K562 (cell line): ENCODE results near the gene TTLL10. TPM values are rescaled to one million over a fixed set of nuclear protein-coding genes. Genes with fewer than 3 reads are reported as not detected.

Source experiments
- ATAC-seq: fragments of 200-7000 bp; cut with Tn5 transposase; 3 replicates; pipeline ENCODE4 v1.9.1; 2020; ENCODE audit warnings: moderate library complexity
- BruUV-seq: library from RNA; stranded (reverse); fragments of 400-500 nt; replicated peaks from 2 replicates; lab custom pipeline; 2021; lab: Mats Ljungman, UMichigan
- CTCF ChIA-PET: fragments of 300-600 bp; formaldehyde crosslinking; extraction: SDS; loops from one replicate; lab custom pipeline; 2021; ENCODE audit warnings: low intra/inter-chr PET ratio; lab: Yijun Ruan, JAX
- POLR2A ChIA-PET: fragments of 300-600, 350-650 bp; sonication (Branson Sonifier 250); formaldehyde crosslinking; extraction: SDS; loops from one replicate; lab custom pipeline; 2021; ENCODE audit warnings: antibody characterized with exemption, inconsistent platforms; lab: Yijun Ruan, JAX
- DNase-seq, 4 experiments: peaks; one replicate each; pipeline versions ENCODE4 v3.0.0 to v3.0.0-alpha.2; 2011 to 2018; ENCODE audit warnings: low spot score in 3 of 4, mixed read lengths in 3 of 4; ENCODE audit errors: extremely low read depth in 1 of 4
- FAIRE-seq: peaks from 2 replicates; lab custom pipeline; 2011; peaks lifted over from hg19 to GRCh38; lab: Jason Lieb, UNC
- H2AFZ ChIP-seq: 2 replicates; pipeline ENCODE4 v1.6.0; 2011; ENCODE audit warnings: low read depth, low read length, control low read depth, inconsistent platforms
- H3K27ac ChIP-seq: fragments of 200-600 bp; 3 replicates; pipeline ENCODE4 v1.8.0; 2011; ENCODE audit warnings: low read depth, mild to moderate bottlenecking, control low read depth, inconsistent platforms, low read length, moderate library complexity, mixed read lengths; ENCODE audit errors: extremely low read depth
- H3K27me3 ChIP-seq, 2 experiments: fragments of 300-600 bp in 1 of 2; 2 replicates in 1 of 2; 3 replicates in 1 of 2; pipeline versions ENCODE4 v1.6.0 to v1.8.0; 2011; ENCODE audit warnings: inconsistent platforms in 2 of 2, low read length in 2 of 2, mild to moderate bottlenecking in 1 of 2, mixed read lengths in 1 of 2, moderate library complexity in 1 of 2; ENCODE audit not compliant: control insufficient read depth in 2 of 2, insufficient read depth in 2 of 2
- H3K36me3 ChIP-seq: fragments of 300-600 bp; 3 replicates; pipeline ENCODE4 v1.8.0; 2011; ENCODE audit warnings: mild to moderate bottlenecking, low read length, inconsistent platforms; ENCODE audit not compliant: control insufficient read depth, insufficient read depth
- H3K4me1 ChIP-seq, 2 experiments: fragments of 200-600 bp in 1 of 2; replicated peaks in 1 of 2; 2 replicates in 1 of 2; 3 replicates in 1 of 2; pipeline versions ENCODE4 v1.5.1 to v1.8.0; 2011; ENCODE audit warnings: inconsistent platforms in 2 of 2, low read length in 2 of 2, mild to moderate bottlenecking in 1 of 2, mixed read lengths in 1 of 2, moderate library complexity in 1 of 2; ENCODE audit not compliant: control insufficient read depth in 2 of 2, insufficient read depth in 2 of 2
- H3K4me2 ChIP-seq: 2 replicates; pipeline ENCODE4 v1.6.1; 2011; ENCODE audit warnings: low read length, control low read depth, inconsistent platforms, mixed read lengths; ENCODE audit not compliant: insufficient read depth
- H3K4me3 ChIP-seq: fragments of 200-600 bp; sonication (generic), shearing (Covaris generic); 2 replicates; pipeline ENCODE4 v1.5.1; 2016; ENCODE audit warnings: control low read depth, inconsistent platforms
- H3K79me2 ChIP-seq: fragments of 200-600 bp; 3 replicates; pipeline ENCODE4 v1.8.0; 2011; ENCODE audit warnings: low read length, inconsistent platforms; ENCODE audit not compliant: control insufficient read depth, insufficient read depth
- H3K9ac ChIP-seq, 2 experiments: 2 replicates each; pipeline versions ENCODE4 v1.6.0 to v1.6.1; 2011; ENCODE audit warnings: low read depth in 2 of 2, low read length in 2 of 2, control low read depth in 1 of 2, inconsistent platforms in 1 of 2, mild to moderate bottlenecking in 1 of 2, mixed read lengths in 1 of 2; ENCODE audit not compliant: insufficient read depth in 1 of 2
- H3K9me1 ChIP-seq: one replicate; pipeline ENCODE4 v1.6.0; 2011; ENCODE audit warnings: inconsistent platforms, mild to moderate bottlenecking, low read length, moderate library complexity; ENCODE audit not compliant: control insufficient read depth, insufficient read depth
- H3K9me3 ChIP-seq: replicated peaks from 2 replicates; pipeline ENCODE4 v1.5.1; 2011; ENCODE audit warnings: low read depth, low read length, inconsistent platforms; ENCODE audit not compliant: control insufficient read depth, insufficient read depth
- H4K20me1 ChIP-seq: replicated peaks from 2 replicates; pipeline ENCODE4 v1.6.1; 2011; ENCODE audit warnings: low read length, inconsistent platforms, mixed read lengths; ENCODE audit not compliant: control insufficient read depth, insufficient read depth
- CHD1 ChIP-seq: fragments of 200-600 bp; sonication (generic); IDR thresholded peaks from one replicate; pipeline ENCODE4 v1.6.1; 2012; ENCODE audit warnings: mild to moderate bottlenecking, moderate library complexity, low read length, inconsistent platforms
- MYNN ChIP-seq, 2 experiments: sonication (generic); formaldehyde crosslinking in 1 of 2; IDR thresholded peaks; 2 replicates each; pipeline versions ENCODE4 v1.5.0 to v1.6.1; 2016 to 2020; ENCODE audit warnings: antibody characterized with exemption in 1 of 2, missing genetic modification reagents in 1 of 2
- NR2C1 ChIP-seq, 2 experiments: fragments of 450-650 bp; IDR thresholded peaks; 2 replicates each; pipeline ENCODE4 v1.6.1; 2017; ENCODE audit warnings: mild to moderate bottlenecking in 2 of 2, antibody characterized with exemption in 1 of 2, inconsistent platforms in 1 of 2, missing compliant biosample characterization in 1 of 2, missing genetic modification characterization in 1 of 2
- POLR2G ChIP-seq: fragments of 200-400 bp; formaldehyde crosslinking; IDR thresholded peaks from 2 replicates; pipeline ENCODE4 v1.6.1; 2017; ENCODE audit warnings: low read depth, mild to moderate bottlenecking, antibody characterized with exemption, low read length, moderate library complexity
- PPARD ChIP-seq: fragments of 250-450 bp; sonication (Bioruptor Pico); IDR thresholded peaks from 2 replicates; pipeline ENCODE4 v1.8.0; 2022; ENCODE audit warnings: inconsistent platforms, mild to moderate bottlenecking, moderate library complexity
- RBM22 ChIP-seq: fragments of 200-400 bp; formaldehyde crosslinking; IDR thresholded peaks from 2 replicates; pipeline ENCODE4 v1.6.1; 2018; ENCODE audit warnings: low read length, low read depth; ENCODE audit not compliant: poor library complexity, severe bottlenecking
- WGBS: fragments of 100-300 bp; shearing (Covaris generic); methylation state at CpG from one replicate; pipeline ENCODE4 v1.1.6; 2016; ENCODE audit warnings: low coverage, mixed read lengths; ENCODE audit not compliant: insufficient coverage; ENCODE audit errors: missing lambda C conversion rate; 5-methylcytosine and 5-hydroxymethylcytosine counted together
- in situ Hi-C: fragments of 300-500 bp; cut with MboI; formaldehyde crosslinking; loops from 4 replicates; pipeline ENCODE4 v1.15.0; 2018; ENCODE audit warnings: inconsistent platforms, mixed read lengths
- intact Hi-C: fragments of 100-400 bp; cut with micrococcal nuclease; formaldehyde crosslinking; loops from 2 replicates; pipeline ENCODE4 v1.14.2; 2022
- polyA plus RNA-seq, 8 experiments: library from polyadenylated mRNA; depleted of rRNA in 4 of 8; stranded (reverse) in 5 of 8; unstranded in 3 of 8; fragments of >200 nt; fragmentation: Nextera tagmentation in 2 of 8; fragmentation: Illumina TruSeq in 1 of 8; extraction: Ambion mirVana in 2 of 8; extraction: Trizol in 1 of 8; gene quantifications; 2 replicates each; pipeline versions ENCODE4 v1.2.1 to v1.2.3, GENCODE V29; 2011 to 2014; ENCODE audit warnings: inconsistent platforms in 1 of 8, missing spikeins in 1 of 8
- total RNA-seq, 7 experiments: library from RNA; depleted of rRNA in 6 of 7; stranded (reverse); fragments of >200 nt in 6 of 7; fragmentation: Illumina TruSeq in 2 of 7; extraction: Trizol in 2 of 7; gene quantifications; 2 replicates each; pipeline versions ENCODE4 v1.2.1 to v1.2.3, GENCODE V29; 2011 to 2021; ENCODE audit warnings: low replicate concordance in 1 of 7

TTLL10 gene
- total and polyA plus RNA-seq, 9 of the 15 experiments (the other 6 are each of a cell fraction or from before 2014, with no cell fraction given), result not detected

DNA sequence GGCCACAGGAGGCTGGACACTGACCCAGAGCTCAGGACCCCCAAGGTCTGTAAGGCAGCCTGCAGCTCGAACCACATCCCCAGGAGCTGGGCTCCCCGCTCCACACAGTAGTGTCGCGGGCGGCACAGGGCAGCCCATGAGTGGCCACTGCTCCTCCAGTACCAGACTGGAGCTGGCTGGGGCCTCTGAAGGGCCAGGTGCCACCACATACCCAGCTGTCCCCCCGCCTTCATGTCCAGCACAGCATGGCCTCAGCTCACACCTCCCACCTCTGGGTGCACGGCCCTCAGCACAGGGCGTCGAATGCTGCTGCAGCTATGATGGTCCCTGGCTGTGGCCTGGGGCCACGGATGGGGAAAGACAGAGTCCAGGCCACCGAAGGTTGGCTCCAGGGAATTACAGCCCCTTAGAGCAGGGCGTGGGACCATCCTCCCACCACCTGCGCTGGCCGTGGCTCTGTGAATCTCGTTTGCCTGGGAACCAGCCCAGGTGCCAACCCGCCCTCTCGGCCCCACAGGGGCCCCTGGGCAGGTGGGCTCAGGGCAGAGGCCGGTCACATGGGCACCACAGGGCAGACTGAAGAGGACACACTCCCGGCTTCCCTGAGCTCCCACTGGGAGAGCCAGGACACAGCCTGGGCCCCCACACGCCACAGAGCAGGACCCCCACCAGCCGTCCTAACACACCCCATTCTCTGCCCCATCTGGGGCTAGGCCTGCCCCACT lies 42.4 kb downstream of the TTLL10 start:
- intact Hi-C loops, result no loop called here
- no peak for DNase-seq

More for the DNA sequence above, 42.4 kb downstream of the TTLL10 start:
- no peaks in the 10 kb centered on the region for H3K27me3 ChIP-seq
- H2AFZ ChIP-seq, result no peak overlapping the region
- WGBS, result 89% methylated on average over 19 of the region's 21 CpGs
- no TSS peak for BruUV-seq
- no peaks in the 10 kb centered on the region; the same call in 1 of the 2 replicates for H4K20me1 ChIP-seq
- in situ Hi-C loops, result no loop called here
- no peaks in the 10 kb centered on the region for H3K9me1 ChIP-seq
- H3K9ac ChIP-seq, result no peak overlapping the region; a peak in 1 of 4 replicates
- peaks cover 0 to 79% of the 10 kb centered on the region in 2 experiments; a peak in 2 of 5 replicates for H3K4me1 ChIP-seq
- H3K9me3 ChIP-seq, result no peaks in the 10 kb centered on the region
- TF ChIP-seq MYNN (IDR thresholded peaks at IDR 0.05) (0 out of 2 replicates have a peak, but pooled peaks have one; percentile 10), MYNN (CRISPR knock-in tag; IDR thresholded peaks at IDR 0.05) (no peak), NR2C1 (IDR thresholded peaks at IDR 0.05) (no peak), NR2C1 (tag; IDR thresholded peaks at IDR 0.05) (no peak), POLR2G (peak; percentile 74), PPARD (no peak), RBM22 (peak; percentile 59), CHD1 (no peak)
- TF ChIP-seq, all 486 proteins: peak for 3
- Histone ChIP-seq H3K4me2 (no peak overlapping the region), H3K79me2 (no peaks in the 10 kb centered on the region), H3K36me3 (peaks cover 54% of the 10 kb centered on the region; the same call in 2 of the 3 replicates), H3K4me3 (no peak overlapping the region), H3K27ac (no peak overlapping the region)
- no peak for FAIRE-seq
- ATAC-seq, result peak; percentile 13
- CTCF ChIA-PET, result no interaction called here
- POLR2A ChIA-PET, result interaction anchor here (0.6 to 2.0 kb wide), 4 partner anchors 10 to 42 kb away, joined by 3 to 7 read pairs (median 4); no protein-coding TSS in a partner anchor
